GM12878 (cell line): Measurements from ENCODE around the gene SHISA7. TPM values are rescaled to one million over a fixed set of nuclear protein-coding genes. Genes with fewer than 3 reads are reported as not detected.

ENCODE experiments used
- ATAC-seq: fragments of 200-7000 bp; cut with Tn5 transposase; 3 replicates; pipeline ENCODE4 v1.9.1; 2020; ENCODE audit warnings: mild to moderate bottlenecking, moderate library complexity
- BruUV-seq: library from RNA; stranded (reverse); fragments of 400-500 nt; replicated peaks from 2 replicates; lab custom pipeline; 2021; lab: Mats Ljungman, UMichigan
- CTCF ChIA-PET: fragments of 300-600 bp; sonication (Branson Sonifier 250); formaldehyde crosslinking; extraction: SDS; loops from one replicate; lab custom pipeline; 2021; ENCODE audit warnings: inconsistent platforms; lab: Yijun Ruan, JAX
- POLR2A ChIA-PET: fragments of 350-600 bp; formaldehyde crosslinking; extraction: SDS; loops from one replicate; lab custom pipeline; 2021; ENCODE audit warnings: inconsistent platforms; lab: Charles Lee
- RAD21 ChIA-PET: fragments of 300-600 bp; sonication (Branson Sonifier 250); formaldehyde crosslinking; loops from one replicate; lab custom pipeline; 2023; ENCODE audit warnings: antibody characterized with exemption; ENCODE audit not compliant: unreplicated experiment; lab: Charles Lee
- SMC1A ChIA-PET: fragments of 300-600 bp; sonication (Branson Sonifier 250); formaldehyde crosslinking; loops from one replicate; lab custom pipeline; 2023; ENCODE audit not compliant: unreplicated experiment, uncharacterized antibody; lab: Charles Lee
- DNase-seq: peaks from one replicate; pipeline ENCODE4 v3.0.0-alpha.2; 2011; ENCODE audit warnings: low read depth, low spot score
- FAIRE-seq: peaks from 3 replicates; lab custom pipeline; 2011; peaks lifted over from hg19 to GRCh38; lab: Jason Lieb, UNC
- H2AFZ ChIP-seq: 2 replicates; pipeline ENCODE4 v1.6.0; 2011; ENCODE audit warnings: low read depth, low read length, control low read depth; ENCODE audit not compliant: control insufficient read depth
- H3K27ac ChIP-seq: 2 replicates; pipeline ENCODE4 v1.5.1; 2011; ENCODE audit warnings: control low read depth; ENCODE audit not compliant: control insufficient read depth, insufficient read depth
- H3K27me3 ChIP-seq, 2 experiments: replicated peaks in 1 of 2; 2 replicates each; pipeline versions ENCODE4 v1.6.0 to v1.6.1; 2011; ENCODE audit warnings: low read length in 1 of 2; ENCODE audit not compliant: control insufficient read depth in 2 of 2, insufficient read depth in 2 of 2
- H3K36me3 ChIP-seq, 2 experiments: 2 replicates each; pipeline ENCODE4 v1.5.1; 2011; ENCODE audit warnings: low read length in 1 of 2; ENCODE audit not compliant: control insufficient read depth in 2 of 2, insufficient read depth in 2 of 2
- H3K4me1 ChIP-seq: 2 replicates; pipeline ENCODE4 v1.6.1; 2011; ENCODE audit warnings: mild to moderate bottlenecking, low read length, moderate library complexity, mixed read lengths; ENCODE audit not compliant: control insufficient read depth, insufficient read depth
- H3K4me2 ChIP-seq: 2 replicates; pipeline ENCODE4 v1.6.0; 2011; ENCODE audit warnings: control low read depth; ENCODE audit not compliant: control insufficient read depth, insufficient read depth
- H3K4me3 ChIP-seq: fragments of 200-600 bp; sonication (generic); 2 replicates; pipeline ENCODE4 v1.5.1; 2016
- H3K79me2 ChIP-seq: 2 replicates; pipeline ENCODE4 v1.6.0; 2011; ENCODE audit warnings: low read length; ENCODE audit not compliant: control insufficient read depth, insufficient read depth
- H3K9ac ChIP-seq: 2 replicates; pipeline ENCODE4 v1.8.0; 2011; ENCODE audit warnings: low read length, control low read depth, mixed read lengths; ENCODE audit not compliant: control insufficient read depth, insufficient read depth
- H3K9me3 ChIP-seq: replicated peaks from 3 replicates; pipeline ENCODE4 v1.5.1; 2011; ENCODE audit warnings: mild to moderate bottlenecking, low read length; ENCODE audit not compliant: control insufficient read depth, insufficient read depth
- H4K20me1 ChIP-seq: 2 replicates; pipeline ENCODE4 v1.6.0; 2011; ENCODE audit not compliant: control insufficient read depth, insufficient read depth
- FOXK2 ChIP-seq: fragments of 450-650 bp; IDR thresholded peaks from 2 replicates; pipeline ENCODE4 v1.6.1; 2017; ENCODE audit warnings: mild to moderate bottlenecking, moderate library complexity
- IRF3 ChIP-seq: fragments of 450-650 bp; IDR thresholded peaks from 2 replicates; pipeline ENCODE4 v1.6.1; 2014; ENCODE audit warnings: mild to moderate bottlenecking
- KAT2A ChIP-seq: conservative IDR thresholded peaks from 2 replicates; pipeline ENCODE4 v1.6.1; 2011; ENCODE audit warnings: low read depth, low read length; ENCODE audit not compliant: control insufficient read depth
- NR2C1 ChIP-seq: fragments of 450-650 bp; IDR thresholded peaks from 2 replicates; pipeline ENCODE4 v1.6.1; 2017; ENCODE audit warnings: antibody characterized with exemption, mild to moderate bottlenecking, moderate library complexity
- NRF1 ChIP-seq: conservative IDR thresholded peaks from 2 replicates; pipeline ENCODE4 v1.6.1; 2011; ENCODE audit warnings: mild to moderate bottlenecking, low read depth, low read length, improper control_type of control experiment
- SMC3 ChIP-seq: IDR thresholded peaks from 2 replicates; pipeline ENCODE4 v1.6.1; 2011; ENCODE audit warnings: low read length, improper control_type of control experiment, borderline replicate concordance
- STAT3 ChIP-seq: IDR thresholded peaks from 2 replicates; pipeline ENCODE4 v1.6.1; 2011; ENCODE audit warnings: low read depth, low read length, improper control_type of control experiment
- WRNIP1 ChIP-seq: IDR thresholded peaks from 2 replicates; pipeline ENCODE4 v1.6.1; 2011; ENCODE audit warnings: low read depth, low read length, improper control_type of control experiment, borderline replicate concordance
- YBX1 ChIP-seq: fragments of 450-650 bp; IDR thresholded peaks from 2 replicates; pipeline ENCODE4 v1.6.1; 2016; ENCODE audit warnings: antibody characterized with exemption
- ZBED1 ChIP-seq: IDR thresholded peaks from 2 replicates; pipeline ENCODE4 v1.6.1; 2016; ENCODE audit warnings: borderline replicate concordance
- WGBS: methylation state at CpG from one replicate; pipeline ENCODE4 v1.1.6; 2016; ENCODE audit warnings: low lambda C conversion rate; ENCODE audit not compliant: insufficient replicate concordance, insufficient coverage; ENCODE audit errors: missing lambda C conversion rate; 5-methylcytosine and 5-hydroxymethylcytosine counted together
- in situ Hi-C: fragments of 300-500 bp; cut with MboI; formaldehyde crosslinking; loops from 9 replicates; pipeline ENCODE4 v1.14.3; 2018; ENCODE audit warnings: mixed read lengths
- intact Hi-C: fragments of 100-400 bp; cut with micrococcal nuclease; formaldehyde crosslinking; loops from one replicate; pipeline ENCODE4 v1.14.2; 2022; ENCODE audit not compliant: unreplicated experiment
- polyA plus RNA-seq, 11 experiments: library from polyadenylated mRNA; depleted of rRNA in 4 of 11; unstranded in 6 of 11; stranded (reverse) in 5 of 11; fragments of >200 nt; fragmentation: Nextera tagmentation in 4 of 11; fragmentation: Illumina TruSeq in 1 of 11; extraction: Ambion mirVana in 4 of 11; extraction: Trizol in 1 of 11; gene quantifications; 1 replicate in 1 of 11; 2 replicates in 10 of 11; pipeline versions ENCODE4 v1.2.1 to v1.2.3, GENCODE V29; 2011 to 2016; ENCODE audit warnings: inconsistent platforms in 2 of 11, missing spikeins in 2 of 11, low read depth in 1 of 11
- total RNA-seq, 4 experiments: library from RNA; depleted of rRNA in 3 of 4; stranded (reverse); fragments of >200 nt in 3 of 4; fragmentation: Illumina TruSeq in 1 of 4; extraction: Trizol in 1 of 4; gene quantifications; 2 replicates each; pipeline versions ENCODE4 v1.2.1 to v1.2.3, GENCODE V29; 2013 to 2021

Gene SHISA7
- total and polyA plus RNA-seq, 10 of the 15 experiments (the other 5 are each of a cell fraction or from before 2014, with no cell fraction given) = 0.03 TPM; not detected in 9

GRCh38 chr19:55463583-55464031 is 20.5 kb upstream of the SHISA7 start:
- no peak for ATAC-seq
- POLR2A ChIA-PET = no interaction called here
- BruUV-seq = no TSS peak
- TF ChIP-seq ZBED1 = no peak
- TF ChIP-seq SMC3 = no peak
- TF ChIP-seq NRF1 = no peak
- no peak for TF ChIP-seq FOXK2
- TF ChIP-seq IRF3 = no peak
- TF ChIP-seq STAT3 = no peak
- no peak for TF ChIP-seq WRNIP1
- TF ChIP-seq YBX1 = no peak
- TF ChIP-seq NR2C1 = no peak
- TF ChIP-seq KAT2A = no peak
- TF ChIP-seq, all 136 proteins: peak for 0
- Histone ChIP-seq H3K9me3 (no peaks in the 10 kb centered on the region), H2AFZ (no peak overlapping the region), H3K79me2 (peaks cover 9% of the 10 kb centered on the region), H3K27ac (no peak overlapping the region), H3K27me3 (no peaks in the 10 kb centered on the region), H4K20me1 (no peaks in the 10 kb centered on the region; the same call in 1 of the 2 replicates), H3K9ac (no peak overlapping the region), H3K36me3 (no peaks in the 10 kb centered on the region; a peak in 1 of 4 replicates), H3K4me3 (no peak overlapping the region), H3K4me2 (no peak overlapping the region), H3K4me1 (no peaks in the 10 kb centered on the region)
- DNase-seq = no peak
- ChIA-PET CTCF (interaction anchor here (2.5 kb wide), 1 partner anchor 41 kb away, joined by 33 read pairs; no protein-coding TSS in a partner anchor), RAD21 (no interaction called here), SMC1A (no interaction called here)
- FAIRE-seq = no peak
- in situ Hi-C loops = no loop called here
- intact Hi-C loops = no loop called here
- 45% methylated on average over 11 of the region's 15 CpGs for whole genome bisulfite sequencing
